ENCODE measurements around the gene SULF2.

SULF2 gene

GRCh38 chr20:47642118-47642517 lies 143.2 kb downstream of the SULF2 start:
- no peak for DNase-seq

- DNase-seq: no peak
These were observed 146.4 kb downstream of the SULF2 start for GRCh38 chr20:47638851-47639250.

- no peak for DNase-seq
These were observed 150.0 kb downstream of the SULF2 start for GRCh38 chr20:47635256-47635655.

GRCh38 chr20:47631078-47631477 lies 154.2 kb downstream of the SULF2 start:
- no peak for DNase-seq

GRCh38 chr20:47629907-47630306 lies 155.4 kb downstream of the SULF2 start:
- no peak for DNase-seq

- DNase-seq: no peak
These were observed 157.7 kb downstream of the SULF2 start for GRCh38 chr20:47627540-47627939.

- no peak for DNase-seq
These were observed 162.1 kb downstream of the SULF2 start for GRCh38 chr20:47623206-47623605.

GRCh38 chr20:47622118-47622665 lies 163.1 kb downstream of the SULF2 start:
- DNase-seq: no peak

GRCh38 chr20:47620808-47621805 lies 164.2 kb downstream of the SULF2 start:
- DNase-seq: no peak

GRCh38 chr20:47618479-47618878 lies 166.8 kb downstream of the SULF2 start:
- DNase-seq: no peak

- DNase-seq: no peak
These were observed 170.5 kb downstream of the SULF2 start for GRCh38 chr20:47614703-47615309.

- no peak for DNase-seq
These were observed 172.6 kb downstream of the SULF2 start for GRCh38 chr20:47612670-47613069.

GRCh38 chr20:47611785-47612184 lies 173.5 kb downstream of the SULF2 start:
- no peak for DNase-seq

- no peak for DNase-seq
These were observed 174.4 kb downstream of the SULF2 start for GRCh38 chr20:47610945-47611250.

- DNase-seq: no peak
These were observed 174.9 kb downstream of the SULF2 start for GRCh38 chr20:47610247-47610944.

- no peak for DNase-seq
These were observed 176.3 kb downstream of the SULF2 start for GRCh38 chr20:47609001-47609400.

Data from SHP77 treated with DMSO at 0.1 percent for 48 hours (cell line).